Large intestine (tissue), 12 donors: ENCODE results near the gene AP1S2. TPM values are rescaled to one million over a fixed set of nuclear protein-coding genes. Genes with fewer than 3 reads are reported as not detected.

ENCODE experiments used
- DNase-seq, 2 donors: peaks; one replicate each; pipeline versions ENCODE4 v3.0.0 to v3.0.0-alpha.2; 2013
- H3K27ac ChIP-seq: one replicate; pipeline ENCODE4 v1.5.1; 2013; ENCODE audit warnings: low read length
- H3K27me3 ChIP-seq: 2 replicates; pipeline ENCODE4 v1.6.1; 2013; ENCODE audit warnings: low read length; ENCODE audit not compliant: control insufficient read depth, insufficient read depth
- H3K36me3 ChIP-seq: 2 replicates; pipeline ENCODE4 v1.6.1; 2013; ENCODE audit warnings: low read length; ENCODE audit not compliant: control insufficient read depth, insufficient read depth
- H3K4me1 ChIP-seq: one replicate; pipeline ENCODE4 v1.6.1; 2013; ENCODE audit warnings: low read length; ENCODE audit not compliant: control insufficient read depth, insufficient read depth
- H3K4me3 ChIP-seq: one replicate; pipeline ENCODE4 v1.5.1; 2013; ENCODE audit warnings: low read length
- H3K9me3 ChIP-seq: one replicate; pipeline ENCODE4 v1.6.1; 2013; ENCODE audit warnings: mild to moderate bottlenecking, low read depth, low read length, moderate library complexity; ENCODE audit not compliant: control insufficient read depth
- WGBS: methylation state at CpG from one replicate; pipeline ENCODE4 v1.1.5; 2013; ENCODE audit warnings: low lambda C conversion rate; ENCODE audit not compliant: insufficient coverage; 5-methylcytosine and 5-hydroxymethylcytosine counted together
- long read RNA-seq, 11 donors: transcript quantifications; one replicate each; lab custom pipeline, GENCODE V29; 2026
- polyA plus RNA-seq: library from polyadenylated mRNA; unstranded; fragments of 120-200 nt; gene quantifications from one replicate; pipeline ENCODE4 v1.2.1, GENCODE V29; 2013

The AP1S2 gene
- 32.3 TPM for polyA plus RNA-seq
- long read RNA-seq, donor 1, transcript AP1S2-201 (5 exons, 2,237 nt): major isoform, 6 of 6 reads
- long read RNA-seq, donor 1, partial matches to known transcripts: 0 of 6 reads
- long read RNA-seq, donor 1, other reads (novel, unspliced or antisense): 0 of 6 reads
- long read RNA-seq, donor 2, transcript AP1S2-201 (5 exons, 2,237 nt): major isoform, 11 of 12 reads
- long read RNA-seq, donor 2, partial matches to known transcripts: 0 of 12 reads
- long read RNA-seq, donor 2, other reads (novel, unspliced or antisense): 0 of 12 reads
- long read RNA-seq, donor 3, transcript AP1S2-201 (5 exons, 2,237 nt): major isoform, 16 of 17 reads
- long read RNA-seq, donor 3, partial matches to known transcripts: 0 of 17 reads
- long read RNA-seq, donor 3, other reads (novel, unspliced or antisense): 0 of 17 reads
- long read RNA-seq, donor 4: 0 reads
- long read RNA-seq, donor 5, transcript AP1S2-201 (5 exons, 2,237 nt): major isoform, 5 of 6 reads
- long read RNA-seq, donor 5, partial matches to known transcripts: 0 of 6 reads
- long read RNA-seq, donor 5, other reads (novel, unspliced or antisense): 0 of 6 reads
- long read RNA-seq, donor 6, transcript AP1S2-201 (5 exons, 2,237 nt): major isoform, 6 of 6 reads
- long read RNA-seq, donor 6, partial matches to known transcripts: 0 of 6 reads
- long read RNA-seq, donor 6, other reads (novel, unspliced or antisense): 0 of 6 reads
- long read RNA-seq, donor 7, transcript AP1S2-201 (5 exons, 2,237 nt): major isoform, 7 of 7 reads
- long read RNA-seq, donor 7, partial matches to known transcripts: 0 of 7 reads
- long read RNA-seq, donor 7, other reads (novel, unspliced or antisense): 0 of 7 reads
- long read RNA-seq, donor 8, partial matches to known transcripts: 0 of 5 reads
- long read RNA-seq, donor 8, other reads (novel, unspliced or antisense): 0 of 5 reads
- long read RNA-seq, donor 9, partial matches to known transcripts: 0 of 4 reads
- long read RNA-seq, donor 9, other reads (novel, unspliced or antisense): 0 of 4 reads
- long read RNA-seq, donor 10, partial matches to known transcripts: 0 of 5 reads
- long read RNA-seq, donor 10, other reads (novel, unspliced or antisense): 0 of 5 reads
- long read RNA-seq, donor 11, transcript AP1S2-201 (5 exons, 2,237 nt): major isoform, 8 of 8 reads
- long read RNA-seq, donor 11, partial matches to known transcripts: 0 of 8 reads
- long read RNA-seq, donor 11, other reads (novel, unspliced or antisense): 0 of 8 reads

- WGBS: no CpG with 5 or more reads among the region's 85 CpGs
- peak; percentile 96 to 97 for DNase-seq
- H3K4me1 ChIP-seq: peaks cover 2% of the 10 kb centered on the region
- no peaks in the 10 kb centered on the region for H3K9me3 ChIP-seq
- peak within 1 kb of the TSS; percentile 57 for H3K4me3 ChIP-seq
- no peaks in the 10 kb centered on the region for H3K36me3 ChIP-seq
- peak within 1 kb of the TSS; percentile 93 for H3K27ac ChIP-seq
- no peaks in the 10 kb centered on the region for H3K27me3 ChIP-seq
Observed at GRCh38 chrX:15854712-15855567, at the start of gene AP1S2. Gene AP1S2 (minus strand): TSS chrX:15854813. CDS start chrX:15852524, 2,289 bp downstream.

DNA sequence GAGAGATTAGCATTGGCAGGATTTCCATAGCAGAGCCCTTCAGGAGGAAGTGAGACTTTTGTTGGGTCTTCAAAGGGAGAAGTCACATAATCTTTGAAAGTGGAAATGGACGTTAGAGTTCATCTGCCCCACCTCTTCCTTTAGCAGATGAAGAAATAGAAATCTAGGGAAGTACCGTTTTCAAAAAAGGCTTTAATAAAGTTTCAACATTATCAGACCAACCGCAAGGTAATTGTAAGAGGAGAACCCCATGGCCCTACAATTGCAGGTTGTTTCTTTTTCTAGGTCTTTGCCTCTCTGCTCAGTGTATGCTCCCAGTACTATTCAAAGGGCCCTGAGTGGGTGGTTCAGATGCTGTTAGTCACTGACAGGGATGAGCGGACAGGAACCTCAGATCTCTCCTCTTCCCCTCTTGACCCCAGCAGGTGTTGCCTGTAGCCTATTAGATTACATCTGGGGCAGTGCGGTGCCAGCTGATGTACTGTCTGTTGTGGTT, 48.6 kb upstream of the AP1S2 start:
- H3K9me3 ChIP-seq: no peaks in the 10 kb centered on the region
- no peaks in the 10 kb centered on the region for H3K4me1 ChIP-seq
- H3K36me3 ChIP-seq: no peaks in the 10 kb centered on the region
- no peaks in the 10 kb centered on the region for H3K27me3 ChIP-seq
- H3K27ac ChIP-seq: no peak overlapping the region
- no CpG with 5 or more reads among the region's 5 CpGs for WGBS
- H3K4me3 ChIP-seq: no peak overlapping the region
- DNase-seq: no peak

DNA sequence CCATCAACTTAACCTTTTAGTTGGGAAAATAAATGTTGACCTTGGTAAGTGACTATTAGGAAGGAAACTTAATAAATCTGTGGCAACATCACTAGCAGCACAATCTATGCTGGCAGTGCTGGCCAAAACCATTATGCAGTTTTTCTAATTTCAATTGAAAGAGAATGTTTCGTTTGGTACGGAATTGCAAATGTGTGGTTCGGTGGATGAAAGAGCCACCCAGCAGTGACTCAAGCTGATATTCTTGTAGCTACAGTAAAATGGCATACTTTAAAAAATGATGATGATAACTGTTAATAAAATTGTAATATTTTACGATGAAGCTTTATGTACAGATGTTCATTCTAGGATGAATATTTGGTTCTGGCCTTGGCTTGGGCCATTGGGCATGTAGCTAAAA, 40.7 kb upstream of the AP1S2 start:
- WGBS: no CpG with 5 or more reads among the region's 4 CpGs
- no peak for DNase-seq
- H3K9me3 ChIP-seq: no peaks in the 10 kb centered on the region
- no peaks in the 10 kb centered on the region for H3K4me1 ChIP-seq
- no peaks in the 10 kb centered on the region for H3K27me3 ChIP-seq
- no peaks in the 10 kb centered on the region for H3K36me3 ChIP-seq
- no peak overlapping the region for H3K27ac ChIP-seq
- H3K4me3 ChIP-seq: no peak overlapping the region

DNA sequence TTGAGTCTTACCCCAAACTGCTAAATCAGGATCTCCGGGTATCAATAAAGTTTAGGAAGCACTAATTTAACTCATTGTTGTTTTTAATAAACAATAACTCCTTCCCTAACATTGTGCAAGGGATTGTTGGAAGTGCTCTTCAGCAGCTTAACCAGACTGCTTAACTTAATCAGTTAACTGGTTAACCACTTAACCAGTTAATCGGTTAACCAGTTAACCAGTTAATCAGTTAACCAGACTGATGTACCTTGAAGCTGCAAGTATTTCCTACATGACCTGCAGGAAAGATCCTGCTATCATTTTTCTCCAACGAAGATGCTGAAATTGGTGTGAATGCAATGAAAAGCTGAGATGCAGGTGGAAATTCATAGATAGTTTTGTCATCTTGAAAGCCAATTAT, 40.1 kb upstream of the AP1S2 start:
- no CpG with 5 or more reads among the region's 3 CpGs for WGBS
- no peak overlapping the region for H3K27ac ChIP-seq
- no peak for DNase-seq
- H3K4me1 ChIP-seq: no peaks in the 10 kb centered on the region
- H3K9me3 ChIP-seq: no peaks in the 10 kb centered on the region
- no peak overlapping the region for H3K4me3 ChIP-seq
- no peaks in the 10 kb centered on the region for H3K27me3 ChIP-seq
- no peaks in the 10 kb centered on the region for H3K36me3 ChIP-seq

- Histone ChIP-seq H3K9me3 (no peaks in the 10 kb centered on the region), H3K27me3 (no peaks in the 10 kb centered on the region), H3K36me3 (no peaks in the 10 kb centered on the region), H3K4me3 (no peak overlapping the region), H3K4me1 (no peaks in the 10 kb centered on the region), H3K27ac (no peak overlapping the region)
- 100% methylated on average over 2 of the region's 2 CpGs for WGBS
- no peak for DNase-seq
Observed at GRCh38 chrX:15890463-15890862, 35.9 kb upstream of the AP1S2 start.

DNA sequence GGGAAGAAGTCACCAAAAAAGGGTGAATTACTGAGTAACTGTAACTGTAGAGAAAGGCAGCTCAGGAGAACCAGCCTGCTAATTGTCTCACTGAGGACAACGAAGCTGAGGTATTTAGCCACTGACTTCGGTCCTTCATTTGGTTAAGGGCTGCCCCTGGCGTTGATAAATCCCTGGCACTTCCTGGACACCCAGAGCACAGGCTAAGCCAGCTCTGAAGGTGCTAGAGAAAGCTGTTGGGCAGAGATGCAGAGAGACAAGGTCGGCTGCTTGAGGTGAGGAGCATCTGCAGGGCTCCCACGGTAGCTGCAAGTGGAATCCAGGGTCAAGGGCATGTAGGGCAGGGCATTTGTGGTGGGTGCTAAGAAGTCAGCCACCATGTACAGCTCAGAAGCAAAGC, 33.4 kb upstream of the AP1S2 start:
- Histone ChIP-seq H3K4me3 (no peak overlapping the region), H3K27ac (no peak overlapping the region), H3K27me3 (no peaks in the 10 kb centered on the region), H3K36me3 (no peaks in the 10 kb centered on the region), H3K9me3 (no peaks in the 10 kb centered on the region), H3K4me1 (peaks cover 3% of the 10 kb centered on the region)
- no CpG with 5 or more reads among the region's 5 CpGs for WGBS
- no peak for DNase-seq

GRCh38 chrX:15883540-15883863, 28.9 kb upstream of the AP1S2 start:
- no peaks in the 10 kb centered on the region for H3K27me3 ChIP-seq
- WGBS: no CpG with 5 or more reads among the region's 3 CpGs
- peaks cover 3% of the 10 kb centered on the region for H3K9me3 ChIP-seq
- no peak overlapping the region for H3K27ac ChIP-seq
- no peak overlapping the region for H3K4me3 ChIP-seq
- DNase-seq: no peak
- H3K4me1 ChIP-seq: peaks cover 15% of the 10 kb centered on the region
- H3K36me3 ChIP-seq: no peaks in the 10 kb centered on the region

GRCh38 chrX:15882704-15883539, 28.3 kb upstream of the AP1S2 start:
- H3K36me3 ChIP-seq: no peaks in the 10 kb centered on the region
- no peak overlapping the region for H3K27ac ChIP-seq
- H3K27me3 ChIP-seq: no peaks in the 10 kb centered on the region
- no CpG with 5 or more reads among the region's 5 CpGs for WGBS
- H3K9me3 ChIP-seq: peaks cover 3% of the 10 kb centered on the region
- no peak overlapping the region for H3K4me3 ChIP-seq
- H3K4me1 ChIP-seq: peaks cover 15% of the 10 kb centered on the region
- DNase-seq: no peak

DNA sequence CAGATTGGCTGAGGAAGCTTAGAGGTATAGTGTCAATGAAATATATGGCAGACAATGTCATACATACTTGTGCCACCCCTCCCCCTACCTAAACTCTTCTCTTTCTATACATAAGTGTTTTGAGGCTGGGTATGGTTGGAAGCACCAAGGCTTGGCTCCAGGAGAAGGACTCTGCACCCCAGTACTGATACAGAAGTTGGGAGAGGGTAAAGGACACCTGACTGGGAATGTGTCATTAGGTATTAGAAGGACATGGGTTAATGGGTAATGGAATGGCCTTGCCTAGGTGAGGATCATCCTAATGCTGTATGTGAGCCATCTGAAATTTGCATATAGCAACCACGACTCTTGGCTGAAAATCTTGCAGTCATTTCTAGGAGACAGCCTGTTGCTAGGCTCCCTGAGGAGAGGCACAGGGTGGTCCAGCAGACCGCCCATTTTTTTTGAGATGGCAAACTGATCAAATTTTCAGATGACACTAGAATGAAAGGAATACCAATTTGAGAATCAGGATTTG, 26.8 kb upstream of the AP1S2 start:
- peak; percentile 55 to 71 for DNase-seq
- peak overlapping the region; percentile 61 for H3K27ac ChIP-seq
- peaks cover 3% of the 10 kb centered on the region for H3K9me3 ChIP-seq
- H3K4me3 ChIP-seq: no peak overlapping the region
- WGBS: no CpG with 5 or more reads among the region's 2 CpGs
- H3K36me3 ChIP-seq: no peaks in the 10 kb centered on the region
- peaks cover 15% of the 10 kb centered on the region for H3K4me1 ChIP-seq
- H3K27me3 ChIP-seq: no peaks in the 10 kb centered on the region
